Bronchial epithelial cell (primary cell): Measurements from ENCODE around the gene SEPTIN8. TPM values are rescaled to one million over a fixed set of nuclear protein-coding genes. Genes with fewer than 3 reads are reported as not detected.
A peak's percentile ranks its signal among the peaks of the same experiment; 100 is the strongest.

Experiments
- DNase-seq: peaks from one replicate; pipeline ENCODE4 v3.0.0-alpha.2; 2010; ENCODE audit warnings: low read depth
- FAIRE-seq: peaks from 2 replicates; lab custom pipeline; 2011; peaks lifted over from hg19 to GRCh38; lab: Jason Lieb, UNC
- H3K27me3 ChIP-seq: 2 replicates; pipeline ENCODE4 v1.5.1; 2011; ENCODE audit warnings: low read length; ENCODE audit not compliant: control insufficient read depth, insufficient read depth
- H3K36me3 ChIP-seq: 2 replicates; pipeline ENCODE4 v1.5.1; 2011; ENCODE audit warnings: low read length; ENCODE audit not compliant: control insufficient read depth, insufficient read depth
- H3K4me3 ChIP-seq: 2 replicates; pipeline ENCODE4 v1.5.1; 2011; ENCODE audit warnings: mild to moderate bottlenecking, low read depth, low read length, control low read depth
- CTCF ChIP-seq: IDR thresholded peaks from 2 replicates; pipeline ENCODE4 v1.5.1; 2011; ENCODE audit warnings: mild to moderate bottlenecking, moderate library complexity, low read length, control low read depth, inconsistent platforms; ENCODE audit not compliant: insufficient read depth, severe bottlenecking
- total RNA-seq: library from RNA; depleted of rRNA; stranded (reverse); fragments of >200 nt; gene quantifications from 2 replicates; pipeline ENCODE4 v1.2.1, GENCODE V29; 2014

Gene SEPTIN8
- total RNA-seq, 1 donor from 2014 or later: 22.6 TPM

GRCh38 chr5:132823481-132824050, 46.5 kb upstream of the SEPTIN8 start:
- H3K27me3 ChIP-seq: no peaks in the 10 kb centered on the region
- no peaks in the 10 kb centered on the region for H3K36me3 ChIP-seq
- H3K4me3 ChIP-seq: peak overlapping the region; percentile 31
- TF ChIP-seq CTCF: peak; percentile 2
- DNase-seq: no peak
- no peak for FAIRE-seq

- Histone ChIP-seq H3K4me3 (peak overlapping the region; percentile 31), H3K27me3 (no peaks in the 10 kb centered on the region), H3K36me3 (no peaks in the 10 kb centered on the region)
- no peak for TF ChIP-seq CTCF
- FAIRE-seq (no peak), DNase-seq (peak; percentile 27)
Observed at GRCh38 chr5:132822650-132823480, 45.8 kb upstream of the SEPTIN8 start.

DNA sequence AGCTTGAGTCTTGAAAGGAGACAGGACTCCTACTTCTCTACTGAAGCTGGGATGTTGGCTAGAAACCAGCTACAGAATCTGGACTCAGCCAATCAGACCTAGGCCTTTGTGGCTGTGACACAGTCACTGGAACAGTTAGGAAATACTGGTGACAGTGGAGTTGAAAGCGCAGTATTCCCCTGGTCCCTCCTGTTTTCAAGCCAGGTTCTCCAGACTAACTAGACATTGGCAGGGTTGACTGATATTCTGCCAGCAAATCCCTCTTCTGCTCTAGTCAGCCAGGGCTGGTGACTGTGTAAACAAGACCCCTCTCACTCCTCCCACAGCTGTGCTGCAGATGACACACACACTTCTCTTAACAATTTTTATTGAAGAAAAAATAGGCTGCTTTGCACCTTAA, 44.8 kb upstream of the SEPTIN8 start:
- Histone ChIP-seq H3K4me3 (no peak overlapping the region), H3K36me3 (no peaks in the 10 kb centered on the region), H3K27me3 (no peaks in the 10 kb centered on the region)
- TF ChIP-seq CTCF: no peak
- FAIRE-seq (no peak), DNase-seq (no peak)

DNA sequence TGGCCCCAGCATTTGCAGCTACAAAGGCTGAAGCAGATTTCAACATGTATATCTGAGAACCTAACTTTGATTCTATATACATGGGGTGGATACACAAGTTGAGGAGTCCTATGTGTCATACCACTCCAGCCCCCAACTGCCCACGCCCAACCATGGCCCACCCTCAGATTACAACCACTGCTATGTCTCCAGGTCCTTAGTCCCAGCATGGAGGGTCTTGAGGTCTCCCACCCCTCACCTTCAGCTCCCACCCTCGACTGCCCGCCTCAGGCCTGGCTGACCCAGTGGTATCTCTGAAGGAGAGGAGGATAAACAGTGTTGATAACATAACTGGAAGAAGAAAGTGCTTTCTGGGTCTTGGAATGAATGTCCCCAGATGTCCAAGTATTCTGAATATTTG, 44.3 kb upstream of the SEPTIN8 start:
- no peak overlapping the region for H3K4me3 ChIP-seq
- FAIRE-seq (no peak), DNase-seq (no peak)
- H3K36me3 ChIP-seq: no peaks in the 10 kb centered on the region
- no peaks in the 10 kb centered on the region for H3K27me3 ChIP-seq
- TF ChIP-seq CTCF: no peak

DNA sequence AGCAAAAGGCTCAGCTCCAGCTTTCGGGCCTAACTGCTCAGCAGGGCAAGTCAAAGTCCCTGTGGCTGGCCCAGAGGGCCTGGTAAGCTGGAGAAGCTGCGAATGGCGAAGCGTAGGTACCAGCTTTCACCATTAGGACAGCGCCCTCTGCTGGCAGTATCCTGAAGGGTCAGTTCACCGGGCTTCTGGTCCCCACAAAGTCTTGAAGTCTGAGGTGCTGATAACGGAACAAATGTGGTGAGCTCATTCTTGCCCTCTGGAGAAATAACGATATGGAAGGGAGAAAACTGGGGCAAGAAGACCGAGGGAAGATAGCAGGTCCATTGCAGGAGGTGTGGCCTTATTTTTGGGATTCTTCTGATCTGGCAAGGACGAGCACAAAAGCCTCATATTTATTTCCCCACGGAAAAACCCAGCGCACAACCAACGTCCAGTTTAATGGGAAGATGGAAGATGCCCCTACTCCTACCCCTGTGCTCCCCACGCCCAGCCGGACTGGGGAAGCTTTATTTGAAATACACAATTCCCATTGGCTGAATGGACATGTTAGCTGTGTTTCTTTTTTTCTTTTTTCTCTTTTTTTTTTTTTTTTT, 43.2 kb upstream of the SEPTIN8 start:
- peak; percentile 74 for DNase-seq
- FAIRE-seq: peak; percentile 86
- H3K27me3 ChIP-seq: no peaks in the 10 kb centered on the region
- no peaks in the 10 kb centered on the region for H3K36me3 ChIP-seq
- peak; percentile 93 for TF ChIP-seq CTCF
- no peak overlapping the region for H3K4me3 ChIP-seq
